ENCODE measurements around the gene P2RY6. TPM values are rescaled to one million over a fixed set of nuclear protein-coding genes. Genes with fewer than 3 reads are reported as not detected.

The P2RY6 gene
- total RNA-seq, 4 donors from 2014 or later: 0.78 to 2.8 (median 1.1) TPM; not detected in 1

DNA sequence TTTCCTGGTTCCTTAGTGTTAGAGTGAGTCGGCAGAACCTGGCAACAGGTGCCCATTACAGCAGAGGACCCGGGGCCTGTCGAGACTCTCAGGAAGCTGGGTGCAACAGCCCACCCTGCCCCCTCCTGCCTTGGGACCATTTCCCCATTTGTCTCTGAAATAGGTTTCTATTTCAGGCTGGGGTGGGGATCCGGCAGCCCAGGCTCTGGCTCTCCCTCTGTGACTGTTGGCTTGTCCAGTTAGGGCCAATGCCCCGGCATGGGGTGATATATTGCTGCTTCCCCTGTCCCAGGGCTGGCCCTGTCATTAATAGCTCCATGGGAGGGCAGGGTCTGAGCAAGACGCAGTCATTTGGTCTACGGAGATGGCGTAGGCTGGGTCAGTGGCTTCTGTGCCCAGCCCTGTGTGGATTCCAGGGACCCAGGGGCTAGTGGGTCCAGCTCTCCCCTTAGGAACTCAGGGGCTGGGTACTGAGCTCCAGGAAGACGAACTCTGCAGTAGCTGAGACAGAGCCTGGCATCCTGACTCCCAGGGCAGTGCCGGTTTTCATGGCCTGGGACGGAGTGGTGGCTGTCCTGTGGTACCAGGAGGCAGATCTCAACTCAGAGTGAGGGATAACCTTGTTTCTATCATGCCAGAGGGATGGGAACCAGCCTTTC lies 2.7 kb downstream of the P2RY6 start:
- intact Hi-C loops (cut with DNase I; ENCODE audit: low total_unique reads) (no loop called here), in situ Hi-C loops (cut with MboI; ENCODE audit: low sequenced_read_pairs in 4 of 4) (loop anchor here (25.0 kb wide), 1 partner anchor 438 kb away; no protein-coding TSS in a partner anchor)
- DNase-seq (peak in 1 of 2 donors; percentile 23), ATAC-seq (peak in 1 of 2 donors; percentile 28)
- Histone ChIP-seq H3K27ac (no peak overlapping the region), H3K4me3 (no peak overlapping the region), H3K9me3 (no peaks in the 10 kb centered on the region), H3K4me1 (peaks cover 7 to 13% of the 10 kb centered on the region in 2 donors), H3K27me3 (no peaks in the 10 kb centered on the region), H3K36me3 (no peaks in the 10 kb centered on the region)
- no peak for TF ChIP-seq POLR2A (IDR thresholded peaks at IDR 0.05)
- TF ChIP-seq, protein P1, sequence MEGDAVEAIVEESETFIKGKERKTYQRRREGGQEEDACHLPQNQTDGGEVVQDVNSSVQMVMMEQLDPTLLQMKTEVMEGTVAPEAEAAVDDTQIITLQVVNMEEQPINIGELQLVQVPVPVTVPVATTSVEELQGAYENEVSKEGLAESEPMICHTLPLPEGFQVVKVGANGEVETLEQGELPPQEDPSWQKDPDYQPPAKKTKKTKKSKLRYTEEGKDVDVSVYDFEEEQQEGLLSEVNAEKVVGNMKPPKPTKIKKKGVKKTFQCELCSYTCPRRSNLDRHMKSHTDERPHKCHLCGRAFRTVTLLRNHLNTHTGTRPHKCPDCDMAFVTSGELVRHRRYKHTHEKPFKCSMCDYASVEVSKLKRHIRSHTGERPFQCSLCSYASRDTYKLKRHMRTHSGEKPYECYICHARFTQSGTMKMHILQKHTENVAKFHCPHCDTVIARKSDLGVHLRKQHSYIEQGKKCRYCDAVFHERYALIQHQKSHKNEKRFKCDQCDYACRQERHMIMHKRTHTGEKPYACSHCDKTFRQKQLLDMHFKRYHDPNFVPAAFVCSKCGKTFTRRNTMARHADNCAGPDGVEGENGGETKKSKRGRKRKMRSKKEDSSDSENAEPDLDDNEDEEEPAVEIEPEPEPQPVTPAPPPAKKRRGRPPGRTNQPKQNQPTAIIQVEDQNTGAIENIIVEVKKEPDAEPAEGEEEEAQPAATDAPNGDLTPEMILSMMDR (IDR thresholded peaks at IDR 0.05 in 4 of 5, conservative IDR thresholded peaks at IDR 0.05 in 1 of 5): no peak

DNA sequence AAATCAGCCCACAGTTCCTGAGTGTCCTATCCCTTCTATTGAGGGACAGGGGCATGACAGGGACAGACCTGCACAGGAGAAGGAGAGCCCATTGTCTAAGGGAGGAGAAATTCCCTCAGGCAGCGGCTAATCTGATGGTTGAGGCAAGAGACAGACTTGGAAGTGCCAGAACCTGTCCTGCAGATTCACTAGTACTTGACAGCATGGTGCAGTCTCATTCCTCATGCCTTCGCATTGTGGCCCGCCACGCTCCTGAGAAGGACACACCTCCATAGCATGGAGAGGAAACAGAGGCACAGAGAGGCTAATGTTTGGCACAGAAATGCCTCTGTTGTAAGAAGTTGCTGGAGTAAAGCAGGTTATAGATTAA lies 3.2 kb downstream of the P2RY6 start:
- TF ChIP-seq POLR2A (IDR thresholded peaks at IDR 0.05): no peak
- TF ChIP-seq, protein P1 (IDR thresholded peaks at IDR 0.05 in 4 of 5, conservative IDR thresholded peaks at IDR 0.05 in 1 of 5): no peak
- in situ Hi-C loops (cut with MboI; ENCODE audit: low sequenced_read_pairs in 4 of 4) (loop anchor here (25.0 kb wide), 1 partner anchor 438 kb away; no protein-coding TSS in a partner anchor), intact Hi-C loops (cut with DNase I; ENCODE audit: low total_unique reads) (no loop called here)
- DNase-seq (peak in 1 of 2 donors; percentile 8), ATAC-seq (no peak)
- H3K27me3 ChIP-seq: no peaks in the 10 kb centered on the region
- peaks cover 7 to 13% of the 10 kb centered on the region in 2 donors for H3K4me1 ChIP-seq
- no peaks in the 10 kb centered on the region for H3K9me3 ChIP-seq
- H3K27ac ChIP-seq: no peak overlapping the region
- H3K4me3 ChIP-seq: no peak overlapping the region
- H3K36me3 ChIP-seq: no peaks in the 10 kb centered on the region

DNA sequence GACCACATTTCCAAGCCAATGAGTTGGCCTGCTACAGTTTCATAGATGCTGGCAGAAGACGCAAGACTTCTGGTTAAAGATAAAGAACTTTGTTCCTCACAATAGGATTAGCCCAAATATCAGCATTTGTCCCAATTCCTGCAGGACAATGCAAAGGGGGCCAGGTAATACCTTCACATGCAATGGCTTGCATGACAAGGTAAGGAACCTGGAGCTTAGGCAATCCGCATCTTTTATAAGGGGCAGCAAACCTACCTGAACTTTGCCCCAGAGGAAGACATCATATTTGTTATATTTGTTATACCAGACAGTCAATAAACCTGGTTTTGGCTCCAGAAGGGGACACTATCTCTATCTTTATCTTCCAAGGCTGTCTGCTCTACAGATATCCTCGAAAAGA lies 5.3 kb downstream of the P2RY6 start:
- no peaks in the 10 kb centered on the region for H3K9me3 ChIP-seq
- H3K4me1 ChIP-seq: peaks cover 7 to 13% of the 10 kb centered on the region in 2 donors
- H3K36me3 ChIP-seq: no peaks in the 10 kb centered on the region
- no peaks in the 10 kb centered on the region for H3K27me3 ChIP-seq
- no peak overlapping the region for H3K27ac ChIP-seq
- intact Hi-C loops (cut with DNase I; ENCODE audit: low total_unique reads): no loop called here
- H3K4me3 ChIP-seq: no peak overlapping the region
- TF ChIP-seq POLR2A (IDR thresholded peaks at IDR 0.05): no peak
- TF ChIP-seq, protein P1 (IDR thresholded peaks at IDR 0.05 in 4 of 5, conservative IDR thresholded peaks at IDR 0.05 in 1 of 5): no peak
- in situ Hi-C loops (cut with MboI; ENCODE audit: low sequenced_read_pairs in 4 of 4): loop anchor here (25.0 kb wide), 1 partner anchor 440 kb away; no protein-coding TSS in a partner anchor
- ATAC-seq (no peak), DNase-seq (no peak)

DNA sequence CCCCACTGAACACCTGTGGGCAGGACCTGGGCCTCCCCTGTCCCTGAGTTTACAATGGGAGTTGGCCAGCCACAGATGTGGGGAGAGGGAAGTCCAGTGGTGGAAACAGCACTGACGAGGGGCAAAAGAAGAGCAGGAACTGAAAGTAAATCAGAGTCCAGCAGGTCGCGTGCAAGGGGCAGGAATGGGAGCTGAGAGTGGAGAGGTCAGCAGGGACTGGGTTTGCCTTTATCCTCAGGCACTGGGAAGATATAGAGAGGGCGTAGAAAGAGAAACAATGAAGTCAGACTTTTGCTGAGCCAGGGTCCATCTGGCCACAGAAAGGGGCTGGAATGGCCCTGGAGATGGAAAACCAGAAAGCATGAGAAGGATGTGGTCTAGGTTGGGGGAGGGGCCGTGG lies 8.5 kb downstream of the P2RY6 start:
- no peak for TF ChIP-seq POLR2A (IDR thresholded peaks at IDR 0.05)
- TF ChIP-seq, protein P1 (IDR thresholded peaks at IDR 0.05 in 4 of 5, conservative IDR thresholded peaks at IDR 0.05 in 1 of 5): no peak
- Histone ChIP-seq H3K36me3 (no peaks in the 10 kb centered on the region), H3K4me1 (no peaks in the 10 kb centered on the region), H3K9me3 (no peaks in the 10 kb centered on the region), H3K4me3 (no peak overlapping the region), H3K27ac (no peak overlapping the region), H3K27me3 (no peaks in the 10 kb centered on the region)
- no peak for ATAC-seq
- DNase-seq: peak in 1 of 2 donors; percentile 34
- in situ Hi-C loops (cut with MboI; ENCODE audit: low sequenced_read_pairs in 4 of 4) (loop anchor here (25.0 kb wide), 1 partner anchor 443 kb away; no protein-coding TSS in a partner anchor), intact Hi-C loops (cut with DNase I; ENCODE audit: low total_unique reads) (no loop called here)
